ENCODE measurements around the gene TIMELESS.
"Not testable (repeated sequence)": the region's sequence is repeated elsewhere in the genome, so short reads cannot be mapped to it uniquely, and the experiment has no call there.

TIMELESS gene

DNA sequence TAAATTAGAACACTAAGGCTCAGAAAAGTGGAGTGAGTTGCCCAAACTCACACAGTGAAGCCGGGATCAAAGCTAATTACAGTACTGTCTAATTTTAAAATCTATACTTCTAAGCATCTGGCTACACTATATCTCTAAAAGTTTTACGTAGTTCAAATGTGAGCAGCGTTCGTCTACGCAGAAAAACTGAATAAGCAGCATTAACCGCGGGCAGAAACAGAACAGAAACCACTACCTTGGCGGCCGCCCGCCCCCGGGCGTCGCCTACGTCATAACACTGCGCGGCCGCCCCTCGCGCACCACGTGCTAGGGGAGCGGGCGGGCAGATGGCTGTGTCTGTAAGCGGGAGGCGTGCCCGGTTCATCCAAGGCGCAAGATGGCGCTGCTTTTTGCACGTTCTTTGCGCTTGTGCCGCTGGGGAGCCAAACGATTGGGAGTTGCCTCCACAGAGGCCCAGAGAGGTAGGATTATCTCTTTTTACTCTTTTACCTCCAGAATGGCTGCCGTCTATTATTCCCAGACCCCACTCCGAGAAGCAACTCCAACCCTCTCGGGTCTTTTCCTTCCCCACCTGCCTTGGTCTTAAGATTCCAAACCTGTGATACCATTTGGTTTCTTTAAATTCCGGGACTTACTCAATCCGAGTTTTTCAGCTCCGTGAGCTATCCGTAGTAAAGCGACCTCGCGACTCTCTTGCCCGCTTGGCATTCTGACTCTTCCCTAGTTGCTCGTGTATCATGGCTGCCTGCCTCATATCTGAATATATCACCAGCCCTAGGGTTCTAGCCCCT lies 19.2 kb upstream of the TIMELESS start, which contains the start of gene SPRYD4:
Gene SPRYD4, plus strand, starts transcription at position 363 of the 791 bp plus-strand sequence. Its CDS starts 14 bp downstream, at position 377.
- DNase-seq, result peak; percentile 79

DNA sequence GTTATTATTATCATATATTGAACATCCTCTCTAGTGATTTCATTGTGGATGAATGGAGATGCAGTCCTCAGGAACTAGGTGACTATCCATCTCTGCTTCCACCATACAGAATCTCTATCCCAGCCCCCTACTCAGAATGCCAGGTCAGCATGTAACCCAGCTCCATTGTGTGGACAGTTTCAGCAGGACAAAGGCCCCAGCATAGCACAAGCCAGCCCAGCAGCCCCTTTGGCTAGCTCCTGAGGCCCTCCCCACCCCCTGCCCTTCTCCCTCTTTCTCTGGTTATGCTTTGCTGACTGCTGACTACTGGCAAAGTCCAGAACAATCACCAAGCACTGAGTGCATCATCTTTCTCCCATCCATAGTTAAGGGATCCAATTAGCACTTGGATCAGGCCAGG lies 13.3 kb upstream of the TIMELESS start:
- DNase-seq, result no peak

DNA sequence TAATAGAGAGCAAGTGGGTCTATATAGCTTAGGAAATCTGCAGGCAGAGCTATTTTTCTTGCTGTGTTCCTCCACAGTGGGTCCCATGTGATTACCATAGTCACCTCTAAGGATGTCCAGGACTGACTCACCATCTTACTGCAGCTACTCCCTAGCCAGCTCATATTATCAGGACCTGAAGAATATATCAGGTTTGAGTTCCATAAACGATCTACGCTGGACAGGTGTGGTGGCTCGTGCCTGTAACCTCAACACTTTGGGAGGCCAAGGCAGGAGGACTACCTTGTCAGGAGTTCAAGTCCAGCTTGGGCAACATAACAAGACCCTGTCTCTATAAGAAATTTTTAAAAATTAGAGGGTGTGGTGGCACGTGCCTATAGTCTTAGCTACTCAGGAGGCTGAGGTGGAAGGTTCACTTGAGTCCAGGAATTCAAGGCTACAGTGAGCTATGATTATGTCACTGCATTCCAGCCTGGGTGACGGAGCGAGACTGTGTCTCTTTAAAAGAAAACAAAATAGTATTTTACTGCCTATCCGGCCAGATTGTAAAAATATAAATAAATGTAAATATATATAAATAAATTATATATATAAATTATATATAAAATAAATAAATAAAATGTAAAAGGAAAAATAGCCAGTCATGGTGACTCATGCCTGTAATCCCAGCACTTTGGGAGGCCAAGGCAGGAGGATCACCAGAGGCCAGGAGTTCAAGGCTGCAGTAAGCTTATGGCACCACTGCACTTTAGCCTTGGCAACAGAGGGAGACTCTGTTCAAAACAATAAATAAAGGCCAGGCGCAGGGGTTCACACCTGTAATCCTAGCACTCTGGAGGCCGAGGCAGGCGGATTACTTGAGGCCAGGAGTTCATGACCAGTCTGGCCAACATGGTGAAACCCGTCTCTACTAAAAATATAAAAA lies 12.3 kb upstream of the TIMELESS start:
- DNase-seq, result no peak

DNA sequence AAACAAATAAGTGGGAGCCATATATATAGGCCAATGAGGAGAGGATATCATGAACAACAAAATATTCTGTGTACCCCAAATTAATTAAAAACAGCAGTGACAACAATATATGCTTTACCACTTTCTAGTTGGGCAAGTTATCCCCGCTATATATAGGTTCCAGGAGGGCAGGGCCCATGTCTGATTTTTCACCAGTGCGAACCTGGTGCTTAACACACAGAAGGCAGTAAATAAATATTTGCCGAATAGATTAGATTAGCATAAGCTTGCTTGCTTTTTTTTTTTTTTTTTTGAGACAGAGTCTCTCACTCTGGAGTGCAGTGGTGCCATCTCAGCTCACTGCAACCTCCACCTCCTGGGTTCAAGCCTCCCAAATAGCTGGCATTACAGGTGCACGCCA lies 8.6 kb upstream of the TIMELESS start:
- DNase-seq, result no peak

DNA sequence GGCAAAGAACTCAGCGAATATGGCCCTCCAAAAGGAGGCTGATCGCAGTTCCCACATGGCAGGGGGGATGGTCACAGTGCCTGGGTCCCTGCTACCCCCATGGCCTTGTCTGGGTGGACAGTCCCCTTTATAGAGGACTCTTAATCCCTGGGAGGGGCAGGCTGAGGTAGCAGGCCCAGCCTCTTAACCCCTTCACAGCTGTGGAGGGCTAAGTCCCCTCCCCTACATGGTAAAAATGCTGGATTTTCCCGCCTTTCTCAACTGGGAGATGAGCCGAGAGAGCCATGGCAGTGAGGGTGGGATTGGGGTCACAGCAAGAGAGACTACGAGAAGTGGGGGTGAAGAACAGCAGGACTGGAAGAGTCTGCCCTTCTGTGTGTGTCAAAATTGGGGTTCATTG lies 5.3 kb upstream of the TIMELESS start, which contains the start of gene MIP:
Gene MIP, minus strand, starts transcription at position 101 of the 400 bp plus-strand sequence. Its CDS starts 44 bp downstream, at position 57.
- DNase-seq, result no peak

DNA sequence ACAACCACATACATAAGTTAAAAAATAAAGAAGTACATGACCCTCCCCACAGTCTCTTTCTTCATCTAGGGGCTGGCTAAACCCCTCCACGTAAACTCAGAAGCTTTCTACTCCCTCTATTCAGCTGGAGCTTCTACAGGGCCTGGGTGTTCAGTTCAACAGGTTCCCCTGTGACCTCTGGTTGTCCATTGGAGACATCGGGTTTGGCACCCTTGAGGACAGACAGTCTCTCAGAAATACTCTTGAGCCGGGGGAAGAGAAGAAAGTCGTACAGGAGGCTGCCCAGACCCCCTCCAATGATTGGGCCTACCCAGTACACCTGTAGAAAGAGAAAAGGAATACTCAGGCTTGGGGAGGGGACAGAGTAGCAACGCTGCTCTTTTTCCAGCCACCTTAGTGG lies 1.9 kb upstream of the TIMELESS start:
- no peak for DNase-seq

DNA sequence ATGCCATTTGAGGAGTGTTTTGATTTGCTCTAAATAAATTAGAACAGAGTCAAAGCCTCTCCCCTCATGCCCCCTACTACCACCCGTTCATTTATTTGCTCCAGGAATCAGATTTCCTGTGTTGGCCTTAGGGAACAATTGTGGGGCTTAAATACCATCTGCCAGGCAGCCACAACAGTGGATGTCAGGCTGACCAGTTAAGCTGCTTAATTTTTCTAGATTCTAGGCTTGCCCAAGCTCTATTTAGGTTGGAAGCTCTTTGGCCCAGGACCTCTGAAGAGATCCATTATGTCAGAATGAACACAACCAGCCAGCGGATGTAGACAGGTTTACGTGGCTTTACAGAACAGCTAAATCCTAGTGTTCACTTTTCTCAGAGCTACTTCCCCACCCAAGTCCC lies 1.0 kb upstream of the TIMELESS start:
- DNase-seq, result no peak

DNA sequence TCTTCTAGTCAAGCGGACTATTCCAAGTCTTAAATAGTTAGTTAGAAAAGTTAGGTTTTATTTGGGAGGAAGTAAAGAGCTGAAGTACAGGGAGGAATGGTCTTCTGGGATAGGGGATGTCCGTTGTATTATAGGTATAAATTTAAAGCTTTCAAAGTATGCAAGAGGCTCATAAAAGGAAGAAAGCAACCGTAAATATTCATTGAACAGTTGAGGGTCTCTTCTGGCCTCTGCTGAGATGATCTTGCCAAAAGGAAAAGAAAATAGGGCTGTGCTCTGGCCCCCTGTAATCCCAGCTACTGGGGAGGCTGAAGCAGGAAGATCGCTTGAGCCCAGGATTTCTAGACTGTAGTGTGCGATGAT lies 377 bp upstream of the TIMELESS start:
- DNase-seq, result no peak

DNA sequence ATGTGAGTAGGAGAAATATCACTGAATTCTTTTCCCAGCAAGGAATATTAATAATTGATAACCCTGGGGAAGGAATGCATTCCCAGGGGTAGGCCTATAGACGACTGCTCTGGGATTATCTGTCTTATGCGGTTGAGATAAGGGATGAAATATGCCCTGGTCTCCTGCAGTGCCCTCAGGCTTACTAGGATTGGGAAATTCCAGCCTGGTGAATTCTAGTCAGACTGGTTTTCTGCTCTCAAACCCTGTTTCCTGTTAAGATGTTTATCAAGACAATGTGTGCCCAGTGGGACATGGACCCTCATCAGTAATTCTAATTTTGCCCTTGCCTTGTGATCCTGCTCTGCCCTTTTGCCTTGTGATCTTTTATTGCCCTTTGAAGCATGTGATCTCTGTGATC lies 6.0 kb downstream of the TIMELESS start:
- not testable (repeated sequence) for DNase-seq

DNA sequence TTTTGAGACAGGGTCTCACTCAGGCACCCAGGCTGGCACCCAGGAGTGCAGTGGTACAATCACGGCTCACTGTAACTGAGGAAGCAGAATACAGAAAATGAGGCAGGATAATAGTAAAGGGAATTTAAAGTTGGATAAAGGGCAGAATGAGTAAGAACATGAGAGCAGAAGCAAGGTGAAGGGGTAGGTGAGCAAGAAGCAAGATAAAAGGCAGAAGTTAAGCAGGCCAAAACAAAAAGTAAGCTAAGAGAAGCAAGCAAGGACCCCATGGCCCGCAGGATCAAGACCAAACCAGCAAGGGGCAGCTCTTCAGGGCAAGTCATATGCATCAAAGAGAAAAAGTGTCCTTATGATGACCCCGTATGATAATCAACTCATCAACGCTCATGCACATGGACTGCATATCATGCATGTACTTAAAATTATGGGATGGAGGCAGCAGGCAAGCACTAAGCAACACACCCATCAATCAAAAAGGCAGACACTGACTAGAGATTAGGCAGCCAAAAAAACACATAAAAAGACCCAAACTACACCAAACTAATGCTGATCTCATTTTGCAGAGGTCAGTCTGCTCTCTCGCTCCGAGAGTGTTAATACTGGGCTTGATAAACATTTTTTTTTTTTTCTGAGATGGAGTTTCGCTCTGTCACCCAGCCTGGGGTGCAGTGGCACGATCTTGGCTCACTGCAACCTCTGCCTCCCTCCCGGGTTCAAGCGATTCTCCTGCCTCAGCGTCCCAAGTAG lies 11.6 kb downstream of the TIMELESS start:
- no peak for DNase-seq

DNA sequence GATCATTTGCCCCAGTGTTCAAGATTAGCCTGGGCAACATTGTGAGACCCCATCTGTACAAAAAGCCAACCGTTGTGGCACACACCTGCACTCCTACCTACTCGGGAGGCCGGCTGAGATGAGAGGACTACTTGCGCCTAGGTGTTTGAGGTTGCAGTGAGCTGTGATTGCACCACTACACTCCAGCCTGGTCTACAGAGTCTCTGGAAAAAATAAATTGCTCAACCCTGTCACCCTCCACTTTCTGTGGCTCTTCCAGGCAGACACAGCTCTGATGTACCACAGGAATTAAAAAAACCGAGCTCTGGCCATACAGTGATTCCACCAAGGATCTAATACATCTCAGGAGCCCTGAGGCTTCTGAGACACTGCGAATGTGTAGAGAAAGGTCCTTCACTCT lies 14.4 kb downstream of the TIMELESS start:
- no peak for DNase-seq

DNA sequence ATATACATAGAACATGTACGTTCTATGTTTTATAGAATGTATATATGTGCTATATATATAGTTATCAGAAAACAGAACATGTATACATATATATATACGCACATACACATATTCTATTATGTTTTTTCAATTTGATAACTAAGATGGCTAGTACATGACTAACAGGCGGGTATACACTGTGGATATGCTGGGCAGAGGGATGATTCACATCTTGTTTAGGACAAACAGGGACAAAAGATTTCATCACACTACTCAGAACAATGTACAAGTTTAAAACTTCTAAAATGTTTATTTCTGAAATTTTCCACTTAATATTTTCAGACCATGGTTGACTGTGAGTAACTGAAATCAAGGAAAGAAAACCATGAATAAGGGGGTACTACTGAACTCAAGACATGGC lies 17.4 kb downstream of the TIMELESS start:
- no peak for DNase-seq

DNA sequence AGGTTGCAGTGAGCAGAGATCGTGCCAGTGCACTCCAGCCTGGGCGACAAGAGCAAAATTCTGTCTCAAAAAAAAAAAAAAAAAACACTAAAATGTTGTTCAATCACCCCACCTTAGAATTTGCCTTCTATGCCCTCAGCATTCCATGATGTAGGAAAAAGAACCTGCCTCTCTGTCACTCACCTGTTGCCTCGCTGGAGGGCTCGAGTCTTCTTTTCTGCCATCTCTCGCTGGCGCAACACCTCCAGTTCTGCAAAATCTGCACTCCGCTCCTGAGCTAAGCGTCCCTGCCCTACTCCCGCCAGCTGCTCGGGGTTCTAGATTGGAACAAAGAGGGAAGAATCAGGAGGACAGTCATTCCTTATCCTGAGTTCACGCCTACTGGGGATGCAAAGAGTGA lies 17.9 kb downstream of the TIMELESS start:
- DNase-seq, result no peak

DNA sequence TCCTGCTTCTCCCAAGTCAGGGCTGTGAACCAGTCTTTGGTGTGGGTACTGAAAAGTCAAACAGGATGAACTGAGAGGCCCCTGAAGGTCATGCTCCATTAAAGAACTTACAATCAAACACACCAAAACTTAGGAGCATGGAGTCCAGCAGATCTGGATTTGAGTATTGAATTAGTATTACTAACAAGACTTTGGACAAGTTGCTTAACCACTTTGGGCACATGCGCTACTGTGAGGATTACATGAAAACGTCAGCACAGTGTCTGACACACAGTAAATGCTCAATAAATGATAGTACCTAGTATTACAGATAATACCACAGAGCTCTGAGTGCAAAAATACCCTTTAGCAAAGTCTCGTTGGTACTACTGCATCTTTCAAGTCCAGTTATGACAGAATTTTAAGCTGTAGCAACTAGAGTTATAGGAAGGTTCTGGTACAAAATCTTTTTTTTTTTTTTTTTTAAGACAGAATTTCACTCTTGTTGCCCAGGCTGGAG lies 23.2 kb downstream of the TIMELESS start:
- no peak for DNase-seq

DNA sequence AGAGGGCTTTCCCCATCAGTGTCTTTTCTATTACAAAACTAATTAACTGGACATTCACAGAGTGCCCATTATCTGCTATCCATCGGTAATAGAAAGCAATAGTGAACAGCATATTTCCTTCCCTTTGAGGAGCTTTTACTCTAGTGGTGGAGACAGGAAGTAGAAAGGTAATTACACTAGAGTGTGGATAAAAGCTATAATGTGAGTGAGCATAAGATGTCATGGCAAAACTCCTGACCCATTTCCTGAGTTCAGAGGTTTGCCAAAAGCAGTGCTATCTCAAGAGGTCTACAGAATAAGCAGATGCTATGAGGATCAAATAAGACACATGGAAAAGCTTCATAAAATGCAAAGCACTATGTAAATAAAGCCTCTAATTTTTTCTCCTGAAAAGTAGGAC lies 24.0 kb downstream of the TIMELESS start:
- DNase-seq, result no peak

DNA sequence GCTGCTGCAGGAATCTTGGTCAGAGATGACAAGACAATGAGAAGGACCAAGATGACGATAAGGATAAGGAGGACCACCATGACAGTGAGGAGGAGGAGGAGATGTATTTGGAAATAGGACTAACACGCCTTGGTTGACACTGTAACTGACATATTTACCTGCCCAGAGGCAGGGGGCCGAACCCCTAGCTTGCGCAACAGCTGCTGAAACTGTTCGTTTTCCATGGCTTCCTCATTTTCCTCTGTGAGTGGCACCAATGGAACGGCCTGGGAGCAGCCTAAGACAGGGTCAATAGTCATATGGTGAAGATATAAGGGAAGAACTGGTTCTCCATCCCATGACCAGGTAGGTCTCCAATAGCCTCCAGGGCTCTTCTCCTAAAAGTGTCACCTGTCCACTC lies 28.8 kb downstream of the TIMELESS start:
- DNase-seq, result no peak

DNA sequence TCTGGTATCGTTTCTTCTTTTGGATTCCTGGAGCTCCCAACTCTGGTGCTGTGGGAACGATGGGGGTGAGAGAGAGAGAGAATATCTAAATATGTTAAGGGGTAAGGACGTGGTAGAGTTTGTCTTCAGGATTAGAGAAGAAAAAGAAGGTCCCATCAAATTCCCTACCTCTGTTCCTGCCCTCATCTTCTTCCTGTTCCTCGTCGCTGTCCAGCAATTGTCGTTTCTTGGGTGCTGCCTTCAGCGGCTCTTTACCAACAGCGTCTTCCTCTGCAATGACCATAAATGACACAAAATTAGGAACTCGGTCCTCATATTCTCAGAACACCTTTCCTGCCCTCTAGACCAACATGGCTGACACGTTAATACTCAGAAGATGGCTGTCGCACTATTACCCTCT lies 31.5 kb downstream of the TIMELESS start:
- DNase-seq, result no peak

DNA sequence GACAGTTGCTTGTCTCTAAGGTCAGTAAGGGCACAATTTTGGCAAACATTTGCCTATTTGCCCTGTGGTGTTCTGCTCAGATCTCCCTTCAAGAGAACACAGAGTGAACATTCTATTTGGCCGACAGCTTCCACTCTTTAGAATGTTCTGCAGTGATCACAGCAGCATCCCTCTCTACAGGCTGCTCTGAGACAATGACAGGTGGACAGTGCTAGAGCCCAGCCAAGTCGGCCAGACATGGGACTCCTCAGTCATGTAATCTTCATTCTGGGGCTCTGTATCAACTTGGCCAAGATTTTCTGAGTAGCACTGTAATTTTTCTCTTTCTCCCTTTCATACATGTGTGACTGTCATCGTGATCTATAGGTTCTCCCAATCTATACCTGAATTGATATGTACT lies 34.8 kb downstream of the TIMELESS start:
- DNase-seq, result no peak

DNA sequence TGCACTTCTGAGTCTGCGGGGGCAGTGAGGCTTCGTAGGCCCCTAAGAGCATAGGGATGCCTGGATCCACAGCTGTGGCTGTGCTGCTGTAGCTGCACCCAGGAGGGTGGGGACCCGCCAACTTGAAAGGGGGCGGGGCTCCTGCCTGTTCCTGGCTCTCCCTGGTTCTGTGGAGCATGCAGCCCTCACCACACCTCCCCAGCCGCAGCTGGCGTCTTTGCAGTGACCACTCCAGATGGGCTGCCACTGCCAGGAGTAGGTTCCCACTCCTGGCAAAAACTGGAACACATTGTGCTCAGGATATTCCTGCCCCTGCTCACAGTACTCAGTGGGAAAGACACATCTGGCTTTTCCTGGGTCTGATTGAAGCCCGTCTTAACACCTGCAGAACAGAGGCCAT lies 35.8 kb downstream of the TIMELESS start:
- DNase-seq, result no peak

DNA sequence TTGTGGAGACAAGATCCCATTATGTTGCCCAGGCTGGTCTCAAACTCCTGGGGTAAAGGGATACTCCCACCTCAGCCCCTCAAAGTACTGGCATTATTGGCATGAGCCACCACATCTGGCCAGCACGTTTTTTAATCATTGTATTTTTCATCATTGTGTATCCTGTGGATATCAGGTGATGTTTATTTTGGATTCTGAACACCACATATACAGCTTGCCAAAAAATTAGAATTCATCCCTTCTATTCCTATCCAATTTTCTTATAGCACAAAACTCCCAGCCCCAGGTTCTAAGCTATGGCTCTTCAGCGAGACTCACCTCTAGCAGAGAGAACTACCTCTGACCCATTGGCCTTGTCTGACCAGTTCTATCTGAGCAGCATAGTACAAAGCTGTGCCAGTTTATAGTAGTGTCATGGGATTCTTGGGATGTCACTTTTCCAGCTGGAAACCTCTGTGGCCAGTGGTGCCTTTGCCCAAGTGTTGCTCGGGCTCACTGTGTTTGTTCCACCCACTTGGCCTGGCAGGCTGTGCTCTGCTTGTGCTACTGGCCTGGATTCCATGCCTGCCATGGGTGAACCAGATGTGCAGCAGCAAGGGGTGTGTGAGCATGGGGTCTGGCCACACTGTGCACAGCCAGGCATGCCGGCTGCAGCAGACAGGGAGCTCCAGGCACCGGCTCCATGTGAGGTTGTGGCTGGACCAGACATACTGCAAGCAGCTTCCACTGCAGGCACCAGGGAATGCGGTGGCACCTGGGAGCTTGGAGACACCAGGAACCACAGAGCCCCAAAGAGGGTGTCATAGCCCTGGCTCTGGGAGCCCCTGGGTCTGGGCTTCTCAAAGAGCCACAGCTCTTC lies 37.2 kb downstream of the TIMELESS start:
- no peak for DNase-seq

DNA sequence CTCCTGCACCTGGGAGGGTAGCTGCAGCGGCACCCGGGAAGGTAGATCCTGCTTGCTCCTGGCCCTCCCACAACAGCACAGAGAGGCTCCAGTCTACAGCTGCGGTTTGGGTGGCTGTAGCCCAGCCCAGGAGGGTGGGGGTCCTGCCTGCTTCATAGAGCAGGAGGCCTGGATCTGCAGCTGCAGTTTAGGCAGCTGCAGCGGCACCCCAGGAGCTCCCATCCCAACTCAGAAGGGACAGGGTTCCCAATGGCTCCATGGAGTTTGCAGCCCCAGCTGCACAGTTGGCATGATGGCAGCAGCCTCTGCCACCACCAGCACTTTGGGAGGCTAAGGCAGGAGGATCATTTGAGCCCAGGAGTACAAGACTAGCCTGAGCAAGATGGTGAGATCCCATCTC lies 38.5 kb downstream of the TIMELESS start:
- DNase-seq, result no peak

DNA sequence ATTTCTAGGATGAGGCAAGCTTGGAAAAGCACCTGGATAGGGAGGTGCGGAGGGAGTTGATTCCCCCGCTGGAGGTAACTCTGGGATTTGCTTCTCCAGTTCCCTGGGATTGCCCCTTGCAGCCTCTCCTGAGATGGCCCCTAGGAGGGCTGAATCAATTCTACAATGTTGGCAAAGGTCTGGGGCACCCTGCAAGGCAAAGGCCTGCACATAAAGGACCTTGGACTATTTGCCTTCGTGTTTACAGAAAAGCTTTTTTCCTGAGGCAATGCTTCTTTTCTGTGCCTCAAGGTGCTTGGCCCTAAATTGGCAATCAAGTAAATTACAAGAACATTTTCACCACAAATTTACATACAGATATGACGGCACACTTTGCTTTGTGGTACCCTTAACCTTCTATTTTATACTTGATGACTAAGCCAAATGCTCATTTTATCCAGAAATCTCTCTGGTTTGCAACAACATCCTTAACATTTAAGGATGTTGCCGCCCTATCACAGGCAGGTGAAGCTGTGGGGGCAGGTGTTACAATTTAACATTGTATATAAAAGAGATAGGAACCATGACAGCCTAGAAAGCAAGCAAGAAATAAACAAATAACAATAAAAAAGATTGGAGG lies 40.3 kb downstream of the TIMELESS start:
- no peak for DNase-seq
